Fibroblast of peridontal ligament (primary cell): ENCODE measurements around the gene PARD3.
"Not testable (repeated sequence)": the region's sequence is repeated elsewhere in the genome, so short reads cannot be mapped to it uniquely, and the experiment has no call there.

Source experiments
- DNase-seq: peaks from one replicate; pipeline ENCODE4 v3.0.0-alpha.2; 2010; ENCODE audit errors: extremely low read depth

PARD3 gene

DNA sequence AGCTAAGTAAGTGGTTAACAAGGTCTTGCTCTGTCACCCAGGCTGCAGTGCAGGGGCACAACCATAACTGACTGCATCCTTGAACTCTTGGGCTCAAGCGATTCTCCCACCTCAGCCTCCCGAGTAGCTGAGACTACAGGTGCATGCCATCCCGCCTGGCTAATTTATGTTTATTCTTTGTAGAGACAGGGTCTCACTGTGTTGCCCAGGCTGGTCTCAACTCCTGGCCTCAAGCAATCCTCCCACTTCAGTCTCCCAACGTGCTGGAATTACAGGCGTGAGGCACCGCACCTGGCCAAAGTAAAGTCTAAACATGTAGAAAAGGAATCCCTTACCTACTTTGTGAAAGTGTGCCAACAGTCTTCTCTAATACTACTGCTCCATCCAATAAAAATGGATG, 17.9 kb downstream of the PARD3 start:
- no peak for DNase-seq

DNA sequence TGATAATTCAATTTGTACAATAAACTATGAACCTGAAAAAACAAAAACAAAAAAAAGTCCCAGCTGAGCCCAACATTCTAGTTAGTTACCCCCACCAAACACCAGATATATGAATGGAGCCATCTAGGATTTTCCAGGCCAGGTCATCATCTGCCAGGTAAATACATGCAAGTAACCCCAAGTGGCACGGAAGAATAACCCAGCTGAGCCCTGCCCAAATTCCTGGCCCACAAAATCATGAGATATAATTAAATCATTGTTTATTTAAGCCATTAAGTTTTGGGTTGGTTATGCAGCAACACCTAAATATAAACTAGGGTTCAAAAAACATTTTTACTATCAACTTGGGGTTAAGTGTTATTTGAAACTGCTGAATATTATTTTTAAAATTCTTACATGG, 19.0 kb downstream of the PARD3 start:
- no peak for DNase-seq

DNA sequence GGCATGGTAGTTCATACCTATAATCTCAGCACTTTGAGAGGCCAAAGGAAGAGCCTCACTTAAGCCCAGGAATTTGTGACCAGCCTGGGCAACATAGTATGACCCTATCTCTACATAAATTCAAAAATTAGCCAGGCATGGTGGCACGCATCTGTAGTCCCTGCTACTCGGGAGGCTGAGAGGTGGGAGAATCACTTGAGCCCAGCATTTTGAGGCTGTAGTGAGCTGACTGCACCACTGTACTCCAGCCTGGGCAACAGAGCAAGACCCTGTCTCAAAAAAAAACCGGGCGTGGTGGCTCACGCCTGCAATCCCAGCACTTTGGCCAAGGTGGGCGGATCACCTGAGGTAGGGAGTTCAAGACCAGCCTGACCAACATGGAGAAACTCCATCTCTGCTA, 19.8 kb downstream of the PARD3 start:
- DNase-seq: no peak

DNA sequence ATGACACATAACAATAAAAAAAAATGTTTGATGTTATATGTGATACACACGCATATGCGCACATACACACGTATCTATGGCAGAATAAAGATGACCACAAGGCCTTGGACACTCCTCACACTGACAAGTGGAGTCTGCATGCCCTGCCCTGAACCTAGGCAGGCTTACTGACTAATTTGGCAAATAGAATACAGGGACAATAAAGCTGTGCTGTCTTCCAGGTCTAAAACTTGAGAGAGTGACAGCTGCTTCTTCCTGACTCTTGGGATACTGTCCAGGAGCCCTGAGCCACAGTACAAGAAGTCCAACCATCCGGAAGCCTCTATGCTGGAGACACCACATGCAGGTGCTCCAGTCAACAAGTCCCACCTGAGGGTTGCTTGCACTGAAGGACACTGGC, 20.3 kb downstream of the PARD3 start:
- DNase-seq: no peak

DNA sequence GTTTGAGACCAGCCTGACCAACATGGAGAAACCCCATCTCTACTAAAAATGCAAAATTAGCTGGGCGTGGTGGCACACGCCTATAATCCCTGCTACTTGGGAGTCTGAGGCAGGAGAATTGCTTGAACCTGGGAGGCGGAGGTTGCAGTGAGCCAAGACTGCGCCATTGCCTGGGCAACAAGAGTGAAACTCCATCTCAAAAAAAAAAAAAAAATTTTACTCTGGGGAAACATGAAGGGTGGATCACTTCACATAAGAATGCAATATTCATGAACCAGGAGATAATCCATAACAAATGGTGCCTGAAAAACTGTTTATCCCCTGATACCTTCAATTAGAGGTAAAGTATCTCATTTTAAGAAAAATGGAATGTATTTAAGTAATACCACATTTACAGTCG, 21.5 kb downstream of the PARD3 start:
- DNase-seq: not testable (repeated sequence)

GRCh38 chr10:34792881-34793280, 22.2 kb downstream of the PARD3 start:
- DNase-seq: no peak

- DNase-seq: no peak
These were observed 23.1 kb downstream of the PARD3 start for GRCh38 chr10:34791947-34792346.

- no peak for DNase-seq
These were observed 23.9 kb downstream of the PARD3 start for GRCh38 chr10:34791228-34791627.

DNA sequence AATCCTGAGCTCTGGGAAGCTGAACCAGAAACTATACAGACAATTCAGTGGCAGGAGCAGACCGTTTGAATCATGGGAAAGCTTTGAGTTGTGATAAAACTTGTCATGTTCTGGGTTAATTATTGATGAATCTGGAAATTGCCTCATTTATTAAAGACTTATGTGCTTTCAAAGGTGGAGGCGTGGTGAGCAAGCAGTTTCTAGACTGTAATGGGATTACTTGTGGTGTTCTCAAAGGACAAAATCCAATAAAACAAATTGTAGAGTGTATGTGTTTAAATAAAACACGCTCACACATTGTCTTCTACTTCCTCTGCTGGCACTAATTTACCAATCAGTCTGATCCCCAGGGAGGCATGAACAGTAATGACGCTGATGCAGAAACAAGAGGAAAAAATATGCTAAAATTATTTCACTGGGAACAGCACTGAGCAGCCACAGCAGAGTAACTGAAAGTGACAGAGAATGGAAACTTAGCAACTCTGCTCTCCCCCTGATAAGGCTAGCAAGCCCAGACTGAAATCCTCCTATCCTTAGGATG, 25.1 kb downstream of the PARD3 start:
- peak; percentile 33 for DNase-seq

DNA sequence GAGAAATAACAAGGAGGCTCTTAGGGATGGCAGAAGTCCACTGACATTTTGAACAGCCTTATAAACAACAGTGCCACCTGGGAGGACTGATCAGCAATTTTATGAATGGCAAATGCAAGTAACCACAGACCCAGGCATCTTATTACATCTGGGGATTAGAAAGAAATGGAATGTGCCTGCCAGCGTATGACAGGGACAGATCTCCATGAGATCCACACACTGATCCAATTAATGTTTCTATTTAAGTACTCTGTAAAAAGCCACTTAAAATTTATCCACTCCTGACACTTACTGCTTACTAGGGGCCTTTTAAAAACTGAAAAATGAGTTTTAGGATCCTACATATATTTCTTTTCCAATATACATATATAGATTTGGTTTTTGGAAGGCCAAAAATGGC, 28.6 kb downstream of the PARD3 start:
- DNase-seq: peak; percentile 68

DNA sequence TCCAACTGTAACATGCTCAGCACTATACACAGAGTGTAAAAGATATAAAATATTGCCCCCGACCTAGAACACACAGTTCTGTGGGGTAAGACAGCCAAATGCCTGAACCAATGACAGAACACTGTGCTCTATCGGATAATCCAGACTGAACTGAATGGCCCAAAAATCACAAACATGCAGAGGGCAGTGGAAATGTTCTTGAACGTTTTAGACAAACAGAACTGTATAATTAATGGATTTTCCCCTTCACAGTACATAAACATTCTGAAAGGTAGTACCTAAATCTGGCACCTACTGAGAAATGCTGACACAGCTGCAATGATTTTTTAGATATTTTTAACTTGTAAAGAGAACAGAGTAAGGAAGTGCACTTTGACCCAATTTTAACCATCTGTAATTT, 33.4 kb downstream of the PARD3 start:
- DNase-seq: no peak

DNA sequence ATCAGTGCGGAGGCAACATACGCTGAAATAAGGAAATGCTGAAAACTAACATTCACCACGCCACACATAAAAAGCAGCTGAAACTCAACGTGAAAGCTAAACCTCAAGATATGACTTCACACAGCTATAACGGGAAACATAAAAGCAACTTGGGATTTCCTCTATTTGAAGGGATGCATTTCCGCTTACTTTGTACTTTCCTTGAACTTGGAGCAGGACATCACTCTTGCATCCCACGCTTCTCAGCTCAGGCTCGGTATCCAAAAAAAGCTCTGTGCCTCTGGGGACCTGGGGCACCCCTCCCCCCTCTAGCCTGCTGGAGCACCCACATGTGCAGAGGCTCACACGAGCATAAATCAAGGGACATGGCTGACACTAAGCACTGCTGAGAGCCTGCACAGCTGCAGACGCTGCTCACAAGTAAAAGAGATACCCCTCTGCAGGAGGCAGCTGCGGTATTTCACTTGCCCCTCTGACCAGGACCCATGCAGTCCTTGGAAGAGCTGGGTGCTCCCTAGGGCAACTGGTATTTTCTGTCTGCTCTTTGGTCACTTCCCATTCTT, 34.2 kb downstream of the PARD3 start:
- DNase-seq: peak; percentile 63

DNA sequence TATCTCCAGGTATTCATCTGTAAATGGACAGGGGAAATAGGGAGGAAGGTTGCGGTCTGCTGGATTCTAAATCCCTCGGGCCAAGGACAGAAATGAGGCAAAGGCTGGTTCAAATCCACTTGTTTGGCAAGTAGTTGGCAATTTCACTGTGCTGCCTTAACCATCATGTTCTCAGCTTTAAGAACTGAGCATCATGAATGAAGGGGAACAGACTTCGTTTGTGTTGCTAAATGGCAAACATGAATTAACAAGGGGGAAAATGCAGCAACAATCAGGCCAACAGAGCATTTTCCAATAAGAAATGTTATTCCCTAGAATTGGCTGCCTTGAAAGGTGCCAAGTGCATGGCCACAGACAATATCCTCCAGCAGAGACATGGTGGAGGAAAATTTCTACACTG, 36.9 kb downstream of the PARD3 start:
- DNase-seq: no peak

- peak; percentile 38 for DNase-seq
These were observed 38.9 kb downstream of the PARD3 start for GRCh38 chr10:34776090-34776690.

GRCh38 chr10:34775044-34775637, 40.0 kb downstream of the PARD3 start:
- no peak for DNase-seq

- DNase-seq: no peak
These were observed 41.2 kb downstream of the PARD3 start for GRCh38 chr10:34773636-34774630.

DNA sequence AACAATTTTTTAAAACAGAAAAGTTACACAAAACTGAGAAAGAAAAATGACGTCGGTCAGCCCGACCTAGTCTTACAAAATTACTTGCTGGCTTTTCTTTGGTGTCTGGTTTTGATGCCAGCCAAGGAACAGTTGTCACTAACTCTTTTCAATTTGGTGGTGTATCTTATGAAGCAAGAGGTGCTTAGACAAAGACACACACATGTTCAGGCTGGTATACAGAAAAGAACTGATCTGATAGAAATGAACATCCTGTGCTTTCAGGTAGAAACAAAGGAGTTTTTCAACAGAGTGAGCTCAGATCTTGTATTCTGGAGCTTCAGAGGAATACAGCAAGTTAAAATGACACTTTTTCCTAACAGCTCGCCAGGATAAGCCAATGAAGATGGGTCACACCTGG, 43.6 kb downstream of the PARD3 start:
- DNase-seq: no peak

DNA sequence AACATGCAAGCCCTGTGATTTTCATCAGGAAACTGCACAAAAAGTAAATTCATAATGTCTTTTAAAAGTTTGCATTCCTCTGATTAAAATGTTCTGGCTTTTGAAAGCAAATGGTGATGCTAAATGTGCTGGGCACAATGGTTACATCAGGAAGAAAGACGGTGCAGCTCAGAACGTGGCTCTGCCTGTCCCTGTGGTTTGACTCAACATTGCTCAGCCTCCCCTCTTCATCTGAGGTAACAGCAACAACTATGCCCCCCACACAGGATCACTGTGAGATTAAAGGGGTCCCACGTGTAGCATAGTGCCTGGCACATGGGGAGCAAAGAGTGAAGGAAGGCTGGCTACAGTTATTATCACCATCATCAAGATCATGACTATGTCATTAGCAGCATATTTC, 44.0 kb downstream of the PARD3 start:
- DNase-seq: no peak

GRCh38 chr10:34769899-34770298, 45.2 kb downstream of the PARD3 start:
- DNase-seq: no peak

- DNase-seq: no peak
These were observed 46.1 kb downstream of the PARD3 start for GRCh38 chr10:34768972-34769330.

- DNase-seq: peak; percentile 63
These were observed 46.7 kb downstream of the PARD3 start for GRCh38 chr10:34768261-34768971.
